OCI-LY3 (cell line): ENCODE results near the gene TRIM32.

Experiments
- CTCF ChIP-seq: fragments of 200-600, 300-600 bp; sonication (generic); IDR thresholded peaks from 2 replicates; pipeline ENCODE4 v1.5.1; 2014; ENCODE audit warnings: antibody characterized with exemption, low read length, low read depth
- EZH2phosphoT487 ChIP-seq: fragments of 200-600 bp; shearing (Covaris generic); IDR thresholded peaks from 2 replicates; pipeline ENCODE4 v1.6.1; 2018; ENCODE audit warnings: antibody characterized with exemption, mixed run types, low read depth

DNA sequence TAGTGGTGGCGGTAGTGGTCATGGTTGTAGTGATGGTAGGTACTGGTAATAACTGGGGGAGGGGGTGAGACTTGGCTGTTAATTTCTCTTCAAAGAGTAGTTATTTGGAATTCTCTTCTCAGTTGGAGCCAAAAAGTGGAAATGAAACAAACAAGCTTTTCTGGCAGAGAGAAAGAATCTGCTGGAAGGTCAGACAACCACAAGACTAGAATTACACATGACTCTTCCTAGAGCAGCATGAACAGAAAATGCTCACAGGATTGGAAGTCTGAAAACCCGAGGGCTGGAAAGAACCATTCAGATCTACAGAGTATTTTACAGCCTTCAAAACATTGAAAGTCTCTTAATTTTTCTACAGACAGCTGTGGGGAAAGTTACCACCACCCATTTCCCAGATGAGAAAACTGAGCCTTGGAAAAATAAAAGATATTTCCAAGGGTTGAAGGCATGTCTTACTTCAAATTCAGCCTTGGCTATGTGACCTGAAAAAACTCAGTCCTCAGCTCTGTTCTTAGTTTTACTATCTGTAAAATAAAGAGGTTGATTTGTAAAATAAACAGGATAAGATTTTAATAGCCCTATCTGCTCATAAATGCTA lies 42.9 kb upstream of the TRIM32 start:
- TF ChIP-seq CTCF (no peak), EZH2phosphoT487 (no peak)
